ENCODE data around the gene COX6A1. TPM values are rescaled to one million over a fixed set of nuclear protein-coding genes. Genes with fewer than 3 reads are reported as not detected.
A peak's percentile ranks its signal among the peaks of the same experiment; 100 is the strongest.

Gene COX6A1
- total RNA-seq, 1 donor from 2014 or later = 255 TPM

GRCh38 chr12:120462099-120462640, 24.3 kb downstream of the COX6A1 start:
- H3K27me3 Mint-ChIP-seq = no peaks in the 10 kb centered on the region
- DNase-seq (no peak), ATAC-seq (ENCODE audit: low read depth) (no peak)
- H3K36me3 Mint-ChIP-seq (ENCODE audit: low read depth) = peaks cover 83% of the 10 kb centered on the region
- no peak for TF ChIP-seq CTCF (IDR thresholded peaks at IDR 0.05)
- H3K9me3 Mint-ChIP-seq = no peaks in the 10 kb centered on the region
- H3K27ac Mint-ChIP-seq = no peak overlapping the region
- POLR2A ChIA-PET = interaction anchor here (0.6 kb wide), 1 partner anchor 10 kb away, joined by 4 read pairs; no protein-coding TSS in a partner anchor
- H3K4me3 Mint-ChIP-seq = no peak overlapping the region
- CTCF ChIA-PET = no interaction called here
- H3K4me1 Mint-ChIP-seq = peaks cover 16% of the 10 kb centered on the region
- intact Hi-C loops (cut with micrococcal nuclease) = no loop called here

GRCh38 chr12:120463712-120464111, 25.8 kb downstream of the COX6A1 start:
- no peak for TF ChIP-seq CTCF (IDR thresholded peaks at IDR 0.05)
- intact Hi-C loops (cut with micrococcal nuclease) = no loop called here
- ChIA-PET POLR2A (interaction anchor here (1.4 kb wide), 1 partner anchor 10 kb away, joined by 3 read pairs; no protein-coding TSS in a partner anchor), CTCF (interaction anchor here (0.9 to 1.2 kb wide), 2 partner anchors 9 to 11 kb away, joined by 3 read pairs; no protein-coding TSS in a partner anchor)
- Mint-ChIP-seq H3K9me3 (no peaks in the 10 kb centered on the region), H3K27me3 (no peaks in the 10 kb centered on the region), H3K36me3 (ENCODE audit: low read depth) (peaks cover 82% of the 10 kb centered on the region), H3K4me1 (peaks cover 27% of the 10 kb centered on the region), H3K4me3 (no peak overlapping the region), H3K27ac (no peak overlapping the region)
- ATAC-seq (ENCODE audit: low read depth) = no peak
- no peak for DNase-seq

- ATAC-seq (ENCODE audit: low read depth) (no peak), DNase-seq (no peak)
- ChIA-PET CTCF (interaction anchor here (1.4 to 2.1 kb wide), 2 partner anchors 25 to 109 kb away, joined by 3 to 6 read pairs; no protein-coding TSS in a partner anchor), POLR2A (no interaction called here)
- Mint-ChIP-seq H3K27me3 (no peaks in the 10 kb centered on the region), H3K9me3 (no peaks in the 10 kb centered on the region), H3K4me1 (peaks cover 33% of the 10 kb centered on the region), H3K36me3 (ENCODE audit: low read depth) (peaks cover 63% of the 10 kb centered on the region), H3K27ac (no peak overlapping the region), H3K4me3 (no peak overlapping the region)
- no peak for TF ChIP-seq CTCF (IDR thresholded peaks at IDR 0.05)
- intact Hi-C loops (cut with micrococcal nuclease) = loop anchor here (1.0 kb wide), 2 partner anchors 109 to 140 kb away; no protein-coding TSS in a partner anchor
These were observed 27.8 kb downstream of the COX6A1 start for GRCh38 chr12:120465756-120466155.

- ChIA-PET POLR2A (interaction anchor here (0.6 to 3.5 kb wide), 3 partner anchors 31 to 266 kb away, joined by 3 to 39 read pairs (median 3); partner anchors contain the start of genes RNU4-1, RNU4-2 and RPLP0), CTCF (interaction anchor here (0.7 to 2.1 kb wide), 4 partner anchors 14 to 112 kb away, joined by 3 to 6 read pairs (median 4); no protein-coding TSS in a partner anchor)
- DNase-seq = no peak
- intact Hi-C loops (cut with micrococcal nuclease) = loop anchor here (1.0 kb wide), 2 partner anchors 110 to 141 kb away; no protein-coding TSS in a partner anchor
- ATAC-seq (ENCODE audit: low read depth) = no peak
- H3K9me3 Mint-ChIP-seq = no peaks in the 10 kb centered on the region
- H3K36me3 Mint-ChIP-seq (ENCODE audit: low read depth) = peaks cover 56% of the 10 kb centered on the region
- peaks cover 33% of the 10 kb centered on the region for H3K4me1 Mint-ChIP-seq
- H3K27me3 Mint-ChIP-seq = no peaks in the 10 kb centered on the region
- no peak overlapping the region for H3K4me3 Mint-ChIP-seq
- TF ChIP-seq CTCF (IDR thresholded peaks at IDR 0.05) = no peak
- no peak overlapping the region for H3K27ac Mint-ChIP-seq
These were observed 28.8 kb downstream of the COX6A1 start for GRCh38 chr12:120466560-120467315.

- ATAC-seq (ENCODE audit: low read depth) (no peak), DNase-seq (no peak)
- Mint-ChIP-seq H3K27me3 (no peaks in the 10 kb centered on the region), H3K36me3 (ENCODE audit: low read depth) (peaks cover 49% of the 10 kb centered on the region), H3K9me3 (no peaks in the 10 kb centered on the region), H3K27ac (no peak overlapping the region), H3K4me1 (peaks cover 33% of the 10 kb centered on the region), H3K4me3 (peak overlapping the region; percentile 90)
- intact Hi-C loops (cut with micrococcal nuclease) = no loop called here
- CTCF ChIA-PET = interaction anchor here (1.0 to 2.1 kb wide), 5 partner anchors 14 to 239 kb away, joined by 4 to 6 read pairs (median 4); no protein-coding TSS in a partner anchor
- POLR2A ChIA-PET = interaction anchor here (0.5 to 3.5 kb wide), 6 partner anchors 20 to 267 kb away, joined by 3 to 54 read pairs (median 9); partner anchors contain the start of genes DYNLL1, POP5, RNU4-1 and RNU4-2
- no peak for TF ChIP-seq CTCF (IDR thresholded peaks at IDR 0.05)
These were observed 29.5 kb downstream of the COX6A1 start for GRCh38 chr12:120467439-120467838.
